Bronchial epithelial cell (primary cell): ENCODE data around the gene TRO. TPM values are rescaled to one million over a fixed set of nuclear protein-coding genes. Genes with fewer than 3 reads are reported as not detected.

Source experiments
- DNase-seq: peaks from one replicate; pipeline ENCODE4 v3.0.0-alpha.2; 2010; ENCODE audit warnings: low read depth
- FAIRE-seq: peaks from 2 replicates; lab custom pipeline; 2011; peaks lifted over from hg19 to GRCh38; lab: Jason Lieb, UNC
- H3K27me3 ChIP-seq: 2 replicates; pipeline ENCODE4 v1.5.1; 2011; ENCODE audit warnings: low read length; ENCODE audit not compliant: control insufficient read depth, insufficient read depth
- H3K36me3 ChIP-seq: 2 replicates; pipeline ENCODE4 v1.5.1; 2011; ENCODE audit warnings: low read length; ENCODE audit not compliant: control insufficient read depth, insufficient read depth
- H3K4me3 ChIP-seq: 2 replicates; pipeline ENCODE4 v1.5.1; 2011; ENCODE audit warnings: mild to moderate bottlenecking, low read depth, low read length, control low read depth
- CTCF ChIP-seq: IDR thresholded peaks from 2 replicates; pipeline ENCODE4 v1.5.1; 2011; ENCODE audit warnings: mild to moderate bottlenecking, moderate library complexity, low read length, control low read depth, inconsistent platforms; ENCODE audit not compliant: insufficient read depth, severe bottlenecking
- total RNA-seq: library from RNA; depleted of rRNA; stranded (reverse); fragments of >200 nt; gene quantifications from 2 replicates; pipeline ENCODE4 v1.2.1, GENCODE V29; 2014

The TRO gene
- total RNA-seq, 1 donor from 2014 or later: not detected

- DNase-seq (no peak), FAIRE-seq (no peak)
- no peaks in the 10 kb centered on the region for H3K27me3 ChIP-seq
- H3K36me3 ChIP-seq: no peaks in the 10 kb centered on the region
- TF ChIP-seq CTCF: no peak
- H3K4me3 ChIP-seq: no peak overlapping the region
Observed at GRCh38 chrX:54930291-54931049, 9.8 kb downstream of the TRO start.

- no peak for TF ChIP-seq CTCF
- Histone ChIP-seq H3K27me3 (no peaks in the 10 kb centered on the region), H3K36me3 (no peaks in the 10 kb centered on the region), H3K4me3 (no peak overlapping the region)
- DNase-seq (no peak), FAIRE-seq (peak; percentile 23)
Observed at GRCh38 chrX:54931107-54931506, 10.5 kb downstream of the TRO start.

- H3K36me3 ChIP-seq: no peaks in the 10 kb centered on the region
- no peak for TF ChIP-seq CTCF
- no peak for FAIRE-seq
- DNase-seq: no peak
- H3K4me3 ChIP-seq: no peak overlapping the region
- no peaks in the 10 kb centered on the region for H3K27me3 ChIP-seq
Observed at GRCh38 chrX:54933150-54933826, 12.7 kb downstream of the TRO start.

- Histone ChIP-seq H3K36me3 (no peaks in the 10 kb centered on the region), H3K27me3 (no peaks in the 10 kb centered on the region), H3K4me3 (no peak overlapping the region)
- no peak for DNase-seq
- FAIRE-seq: no peak
- no peak for TF ChIP-seq CTCF
Observed at GRCh38 chrX:54934058-54934457, 13.4 kb downstream of the TRO start.

GRCh38 chrX:54934890-54935289, 14.3 kb downstream of the TRO start:
- no peak for FAIRE-seq
- TF ChIP-seq CTCF: no peak
- Histone ChIP-seq H3K36me3 (no peaks in the 10 kb centered on the region), H3K4me3 (no peak overlapping the region), H3K27me3 (no peaks in the 10 kb centered on the region)
- DNase-seq: no peak
